ENCODE results near the gene AP1S1. TPM values are rescaled to one million over a fixed set of nuclear protein-coding genes. Genes with fewer than 3 reads are reported as not detected.

The AP1S1 gene
- total and polyA plus RNA-seq, 9 of the 15 experiments (the other 6 are each of a cell fraction or from before 2014, with no cell fraction given): 4.4 to 149 (median 89.4) TPM

DNA sequence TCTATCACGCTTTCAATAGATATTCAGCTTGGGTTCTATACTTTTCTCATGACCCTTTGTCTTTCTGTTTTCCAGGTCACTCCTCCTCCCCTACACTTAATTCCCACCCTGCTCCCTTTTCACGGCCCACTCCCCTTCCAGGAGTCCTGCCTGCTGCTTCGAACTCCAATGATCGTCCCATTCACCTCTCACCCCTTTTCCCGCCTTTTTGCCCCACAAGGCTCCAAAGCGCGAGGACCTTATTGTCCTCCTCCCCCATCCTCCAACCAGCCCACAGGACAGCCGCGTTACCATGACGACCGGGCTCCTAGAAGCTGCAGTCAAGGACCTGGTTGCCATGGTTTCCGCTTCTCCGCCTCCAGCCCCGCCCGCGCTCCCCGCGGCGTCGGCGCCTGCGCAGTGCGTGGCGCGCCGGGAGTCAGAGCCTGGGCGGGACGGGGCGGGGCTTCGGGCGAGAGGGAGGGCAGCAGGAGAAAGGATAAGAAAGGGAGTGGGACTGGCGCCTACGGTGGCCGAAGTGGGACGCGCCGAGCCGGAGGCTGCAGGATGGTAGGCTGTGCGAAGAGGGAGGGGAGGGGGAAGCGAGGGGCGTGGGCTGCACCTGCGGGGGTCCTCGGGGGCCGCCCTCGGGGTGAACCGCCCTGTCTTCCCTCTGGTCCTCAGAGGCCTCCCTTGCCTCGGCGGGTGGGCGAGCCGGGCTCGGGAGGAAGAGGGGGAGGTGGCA is at the start of gene AP1S1 (continued):
- TF ChIP-seq XRCC5 (IDR thresholded peaks at IDR 0.05; ENCODE audit: low read depth, low read length) (peak; percentile 81; the same call in 1 of the 2 replicates), BRD9 (IDR thresholded peaks at IDR 0.05; ENCODE audit: low read depth, partially characterized antibody) (no peak), MAFK (IDR thresholded peaks at IDR 0.05; ENCODE audit: low read length) (no peak), JUND (IDR thresholded peaks at IDR 0.05; ENCODE audit: borderline replicate concordance, low read depth, low read length) (no peak), JUND (tag; IDR thresholded peaks at IDR 0.05; ENCODE audit: borderline replicate concordance, low read depth, low read length) (no peak; the same call in 2 of the 3 replicates), FOXM1 (IDR thresholded peaks at IDR 0.05; ENCODE audit: low read depth) (no peak), FOXM1 (CRISPR knock-in tag; IDR thresholded peaks at IDR 0.05; ENCODE audit: low read depth) (no peak), ZNF384 (IDR thresholded peaks at IDR 0.05; ENCODE audit: low read depth, low read length) (no peak), ETV5 (CRISPR knock-in tag; IDR thresholded peaks at IDR 0.05; ENCODE audit: low read depth) (no peak), KAT8 (IDR thresholded peaks at IDR 0.05; ENCODE audit: low read depth) (no peak), CREM (IDR thresholded peaks at IDR 0.05; ENCODE audit: low read depth) (peak; percentile 41), ZNF707 (CRISPR knock-in tag; conservative IDR thresholded peaks at IDR 0.05) (no peak), SIN3B (IDR thresholded peaks at IDR 0.05; ENCODE audit: low read depth) (no peak), ZNF280A (IDR thresholded peaks at IDR 0.05; ENCODE audit: low read depth, partially characterized antibody) (no peak), ZBTB17 (CRISPR knock-in tag; IDR thresholded peaks at IDR 0.05) (no peak), NEUROD1 (IDR thresholded peaks at IDR 0.05; ENCODE audit: borderline replicate concordance, low read depth, low read length, partially characterized antibody) (peak; percentile 65), RNF2 (IDR thresholded peaks at IDR 0.05) (0 out of 2 replicates have a peak, but pooled peaks have one; percentile 27), CHCHD3 (CRISPR knock-in tag; IDR thresholded peaks at IDR 0.05) (no peak), ZNF696 (CRISPR knock-in tag; conservative IDR thresholded peaks at IDR 0.05) (no peak), TEAD4 (IDR thresholded peaks at IDR 0.05; ENCODE audit: low read length) (no peak), TEAD4 (CRISPR knock-in tag; IDR thresholded peaks at IDR 0.05; ENCODE audit: borderline replicate concordance) (no peak), BMI1 (IDR thresholded peaks at IDR 0.05; ENCODE audit: low read length) (peak; percentile 100), SAFB2 (IDR thresholded peaks at IDR 0.05; ENCODE audit: borderline replicate concordance, low read depth, low read length, severe bottlenecking) (no peak)
- TF ChIP-seq, protein P1, sequence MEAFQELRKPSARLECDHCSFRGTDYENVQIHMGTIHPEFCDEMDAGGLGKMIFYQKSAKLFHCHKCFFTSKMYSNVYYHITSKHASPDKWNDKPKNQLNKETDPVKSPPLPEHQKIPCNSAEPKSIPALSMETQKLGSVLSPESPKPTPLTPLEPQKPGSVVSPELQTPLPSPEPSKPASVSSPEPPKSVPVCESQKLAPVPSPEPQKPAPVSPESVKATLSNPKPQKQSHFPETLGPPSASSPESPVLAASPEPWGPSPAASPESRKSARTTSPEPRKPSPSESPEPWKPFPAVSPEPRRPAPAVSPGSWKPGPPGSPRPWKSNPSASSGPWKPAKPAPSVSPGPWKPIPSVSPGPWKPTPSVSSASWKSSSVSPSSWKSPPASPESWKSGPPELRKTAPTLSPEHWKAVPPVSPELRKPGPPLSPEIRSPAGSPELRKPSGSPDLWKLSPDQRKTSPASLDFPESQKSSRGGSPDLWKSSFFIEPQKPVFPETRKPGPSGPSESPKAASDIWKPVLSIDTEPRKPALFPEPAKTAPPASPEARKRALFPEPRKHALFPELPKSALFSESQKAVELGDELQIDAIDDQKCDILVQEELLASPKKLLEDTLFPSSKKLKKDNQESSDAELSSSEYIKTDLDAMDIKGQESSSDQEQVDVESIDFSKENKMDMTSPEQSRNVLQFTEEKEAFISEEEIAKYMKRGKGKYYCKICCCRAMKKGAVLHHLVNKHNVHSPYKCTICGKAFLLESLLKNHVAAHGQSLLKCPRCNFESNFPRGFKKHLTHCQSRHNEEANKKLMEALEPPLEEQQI (IDR thresholded peaks at IDR 0.05): no peak
